Endometrial microvascular endothelial cells (primary cell): ENCODE measurements around the gene MMP12. TPM values are rescaled to one million over a fixed set of nuclear protein-coding genes. Genes with fewer than 3 reads are reported as not detected.
"Not testable (repeated sequence)": the region's sequence is repeated elsewhere in the genome, so short reads cannot be mapped to it uniquely, and the experiment has no call there.

Experiments used
- in situ Hi-C: cut with HindIII; loops from 2 replicates; pipeline ENCODE4 v1.10.0; 2017; ENCODE audit warnings: low sequenced_read_pairs, low pct_unique_long_range_greater_than_20kb; ENCODE audit errors: inconsistent ontology term
- total RNA-seq: library from RNA; depleted of rRNA; stranded (reverse); fragments of >200 nt; gene quantifications from one replicate; pipeline ENCODE4 v1.2.3, GENCODE V29; 2015; ENCODE audit errors: inconsistent ontology term

Gene MMP12
- total RNA-seq: not detected

DNA sequence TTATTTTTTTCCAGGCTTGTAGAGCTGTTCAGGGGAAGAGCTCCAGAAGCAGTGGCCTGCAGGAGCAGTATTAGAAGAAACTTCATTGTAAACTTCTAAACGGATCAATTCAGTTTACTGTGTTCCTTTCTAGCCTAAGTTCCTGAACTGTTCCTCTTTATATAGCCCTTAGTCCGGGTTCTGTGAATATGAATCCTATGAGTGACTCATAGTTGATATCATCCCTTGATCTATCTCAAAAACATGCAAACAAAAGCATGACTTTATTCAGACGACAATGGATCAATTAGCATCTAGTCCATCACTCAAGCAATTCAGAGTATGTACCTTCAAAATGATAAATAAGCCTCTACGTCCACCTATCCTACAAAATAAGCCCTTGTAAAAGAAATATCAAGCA, at the start of gene MMP12:
Gene MMP12 (minus strand): TSS at position 131 of the 400 bp plus-strand sequence. CDS start 45 bp downstream, at position 86.
- in situ Hi-C loops: no loop called here

DNA sequence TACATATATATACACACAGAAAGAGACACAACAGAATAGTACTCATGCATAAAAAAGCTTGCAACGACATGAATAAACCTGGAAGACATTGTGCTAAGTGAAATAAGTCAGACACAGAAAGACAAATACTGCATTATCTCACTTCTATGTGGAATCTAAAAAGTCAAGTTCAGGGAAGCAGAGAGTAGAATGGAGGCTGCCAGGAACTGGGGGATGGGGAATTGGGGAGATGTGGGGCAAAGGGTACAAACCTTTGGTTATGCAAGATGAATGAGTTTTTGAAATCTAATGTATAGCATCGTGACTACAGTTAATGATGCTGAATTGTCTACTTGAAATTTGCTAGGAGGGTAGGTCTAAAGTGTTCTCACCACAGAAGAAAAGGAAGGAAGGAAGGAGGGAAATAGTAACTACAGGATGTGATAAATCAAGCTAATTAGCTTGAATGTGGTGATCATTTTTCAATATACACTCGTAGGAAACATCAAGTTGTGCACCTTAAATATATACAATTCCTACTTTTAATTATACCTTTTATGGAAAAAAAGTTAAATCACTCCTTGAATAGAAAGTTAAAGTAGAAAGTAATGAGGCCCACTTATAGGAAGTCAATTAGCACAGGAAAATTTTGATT, 46.9 kb upstream of the MMP12 start:
- in situ Hi-C loops: no loop called here

DNA sequence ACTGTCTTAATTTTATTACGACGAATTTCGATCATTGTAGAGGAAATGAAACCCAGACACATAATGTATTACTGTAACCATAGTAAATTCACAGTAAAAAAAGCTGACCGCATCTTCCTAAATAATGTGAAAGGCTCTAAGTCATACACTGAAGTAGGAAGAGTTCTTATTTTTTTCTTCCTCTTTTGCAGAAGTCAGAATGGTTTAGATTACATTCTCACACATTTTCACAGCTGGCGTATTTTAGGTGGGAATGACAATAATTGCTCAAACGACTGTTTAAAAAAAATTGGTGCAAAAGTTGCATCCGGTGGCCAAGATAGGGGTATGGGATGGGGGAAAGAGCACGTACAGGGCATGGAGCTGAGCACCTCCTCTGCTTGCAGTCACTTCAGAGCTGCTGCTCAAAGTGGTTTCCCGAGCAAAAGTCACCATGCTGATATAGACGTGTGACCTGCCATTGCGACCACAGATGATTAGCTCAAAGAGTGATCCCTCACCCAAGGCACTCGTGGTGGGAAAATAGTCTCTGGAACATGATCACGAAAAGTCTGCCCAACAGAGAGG, 45.4 kb upstream of the MMP12 start:
- in situ Hi-C loops: no loop called here

DNA sequence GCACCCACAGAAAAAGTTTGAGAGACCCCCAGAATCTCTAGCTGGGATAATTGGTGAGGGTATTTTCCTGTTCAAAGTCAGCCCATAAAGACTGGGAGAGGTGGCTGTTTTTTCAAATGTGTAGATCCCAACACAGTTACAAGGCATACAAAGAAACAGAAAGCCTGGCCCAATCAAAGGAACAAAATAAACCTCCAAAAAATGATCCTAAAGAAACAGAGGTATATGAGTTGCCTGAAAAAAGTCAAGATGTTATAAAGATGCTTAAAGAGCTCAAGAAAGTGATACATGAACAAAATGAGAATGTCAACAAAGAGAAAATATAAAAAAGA, 40.2 kb upstream of the MMP12 start:
- in situ Hi-C loops: no loop called here

DNA sequence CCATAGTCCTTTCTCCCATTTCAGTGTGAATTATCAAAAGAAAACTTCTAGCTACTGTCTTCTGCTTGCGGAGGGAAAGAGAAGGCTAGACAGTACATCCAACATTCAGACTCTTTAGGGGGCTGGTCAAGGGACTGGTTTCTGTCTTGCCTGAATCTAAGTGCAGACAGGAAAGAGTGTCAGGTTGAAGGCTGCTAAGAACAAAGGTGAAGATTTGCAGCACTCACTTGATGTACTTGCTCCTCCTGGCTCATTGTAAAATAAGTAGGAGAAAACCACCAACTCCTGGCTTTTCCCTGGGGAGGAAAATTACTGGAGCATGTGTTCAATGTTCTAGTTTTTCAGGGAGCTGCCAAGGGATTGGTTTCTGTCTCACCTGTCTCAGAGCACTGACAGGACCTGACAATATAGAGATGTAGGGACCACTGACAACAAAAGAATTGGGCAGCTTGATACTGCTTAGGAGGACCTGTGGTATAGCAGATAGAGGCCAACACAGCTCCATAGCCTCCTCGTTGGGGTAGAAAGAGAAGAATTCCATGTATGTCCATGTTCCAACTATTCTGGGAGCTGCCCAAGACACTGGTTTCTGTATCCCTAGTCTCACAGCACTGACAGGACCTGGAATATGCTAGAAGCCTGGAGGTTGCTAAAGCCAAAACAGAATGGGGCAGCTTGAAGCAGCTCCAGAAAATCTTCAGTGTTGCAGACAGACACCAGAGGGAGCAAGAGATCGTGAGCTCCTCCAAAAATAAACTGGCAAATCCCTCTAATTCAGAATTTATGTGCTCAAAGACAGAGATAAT, 39.7 kb upstream of the MMP12 start:
- in situ Hi-C loops: no loop called here

DNA sequence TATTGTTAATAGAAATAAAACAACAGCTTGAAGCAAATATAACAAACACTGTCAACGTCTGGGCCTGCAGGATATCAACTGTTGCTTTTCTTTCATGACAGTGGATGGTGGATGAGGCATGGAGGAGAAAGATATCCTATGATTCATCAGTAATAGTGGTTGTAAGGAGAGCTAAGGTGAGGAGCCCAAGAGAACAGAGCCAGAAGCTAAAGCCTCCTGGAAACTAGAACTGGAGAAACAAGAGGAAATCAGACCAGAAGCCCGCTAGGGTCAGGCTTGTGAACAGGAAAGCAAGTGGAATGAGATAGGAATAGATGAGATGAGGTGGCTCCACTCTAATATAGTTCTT, 37.7 kb upstream of the MMP12 start:
- in situ Hi-C loops: no loop called here

DNA sequence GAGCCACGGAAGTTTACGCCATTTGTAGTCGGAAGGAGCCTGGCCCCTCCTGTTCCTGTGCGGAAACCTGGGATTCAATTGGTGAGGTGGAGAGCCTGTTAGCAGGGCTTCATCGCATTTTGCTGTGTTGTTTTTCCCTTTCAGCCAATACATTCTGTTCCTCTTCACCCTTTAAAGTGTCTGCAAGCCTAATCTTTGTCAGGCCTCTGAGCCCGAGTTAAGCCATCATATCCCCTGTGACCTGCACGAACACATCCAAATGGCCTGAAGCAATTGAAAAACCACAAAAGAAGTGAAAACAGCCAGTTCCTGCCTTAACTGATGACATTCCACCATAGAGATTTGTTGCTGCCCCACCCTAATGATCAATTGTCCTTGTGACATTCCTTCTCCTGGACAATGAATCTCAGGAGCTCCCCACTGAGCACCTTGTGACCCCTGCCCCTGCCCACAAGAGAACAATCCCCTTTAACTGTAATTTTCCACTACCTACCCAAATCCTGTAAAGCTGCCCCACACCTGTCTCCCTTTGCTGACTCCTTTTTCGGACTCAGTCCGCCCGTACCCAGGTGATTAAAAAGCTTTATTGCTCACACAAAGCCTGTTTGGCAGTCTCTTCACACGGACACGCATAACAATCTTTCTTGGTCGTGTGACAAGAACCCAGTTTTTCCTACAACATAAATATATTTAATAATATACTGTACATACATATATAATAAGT, 37.1 kb upstream of the MMP12 start:
- in situ Hi-C loops: no loop called here

DNA sequence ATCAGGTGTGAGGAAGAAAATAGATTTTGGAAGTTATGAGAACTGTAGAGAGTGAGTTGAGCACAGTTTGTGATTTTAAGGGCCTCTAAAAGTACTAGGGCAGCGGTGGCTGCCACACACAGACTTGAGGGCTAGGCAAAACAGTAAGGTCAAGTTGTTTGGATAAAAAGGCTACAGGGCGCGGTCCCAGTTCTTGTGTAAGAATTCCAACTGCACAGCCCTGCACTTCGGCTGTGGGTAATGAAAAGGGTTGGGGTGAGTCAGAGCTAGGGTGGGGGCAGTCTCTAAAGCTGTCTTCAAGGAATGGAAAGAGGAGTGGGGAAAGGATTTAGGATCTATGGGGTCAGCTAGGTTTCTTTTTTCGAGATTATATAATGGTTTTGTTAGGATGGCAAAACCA, 31.1 kb upstream of the MMP12 start:
- in situ Hi-C loops: not testable (repeated sequence)

DNA sequence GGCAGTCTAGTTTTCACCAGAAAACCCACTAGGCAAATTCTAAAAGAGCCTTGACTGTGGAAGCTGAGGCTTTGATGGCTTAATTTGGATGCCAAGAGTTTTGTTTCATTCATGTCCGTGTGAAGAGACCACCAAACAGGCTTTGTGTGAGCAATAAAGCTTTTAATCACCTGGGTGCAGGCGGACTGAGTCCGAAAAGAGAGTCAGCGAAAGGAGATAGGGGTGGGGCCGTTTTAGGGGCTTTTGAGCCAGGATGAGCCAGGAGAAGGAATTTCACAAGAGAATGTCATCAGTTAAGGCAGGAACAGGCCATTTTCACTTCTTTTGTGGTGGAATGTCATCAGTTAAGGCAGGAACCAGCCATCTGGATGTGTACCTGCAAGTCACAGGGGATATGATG, 29.1 kb upstream of the MMP12 start:
- in situ Hi-C loops: not testable (repeated sequence)

DNA sequence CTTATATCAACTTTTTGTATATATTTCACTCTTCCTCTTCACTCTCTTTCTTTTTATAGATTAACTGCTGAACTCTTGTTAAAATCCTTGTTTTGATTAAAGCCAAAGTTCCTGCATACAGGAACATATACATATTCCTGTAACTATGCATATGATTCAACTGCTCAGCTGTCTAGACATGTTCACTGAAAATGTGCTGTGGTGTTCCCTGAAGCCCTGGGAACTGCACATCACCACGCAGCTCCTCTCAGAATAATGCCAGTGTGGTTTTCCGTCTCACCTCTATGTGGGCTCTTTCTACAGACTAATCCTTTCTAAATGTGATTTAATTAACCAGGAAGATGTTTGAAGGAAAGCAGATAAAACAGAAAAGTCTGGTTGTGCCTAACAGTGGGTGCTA, 25.6 kb upstream of the MMP12 start:
- in situ Hi-C loops: no loop called here

DNA sequence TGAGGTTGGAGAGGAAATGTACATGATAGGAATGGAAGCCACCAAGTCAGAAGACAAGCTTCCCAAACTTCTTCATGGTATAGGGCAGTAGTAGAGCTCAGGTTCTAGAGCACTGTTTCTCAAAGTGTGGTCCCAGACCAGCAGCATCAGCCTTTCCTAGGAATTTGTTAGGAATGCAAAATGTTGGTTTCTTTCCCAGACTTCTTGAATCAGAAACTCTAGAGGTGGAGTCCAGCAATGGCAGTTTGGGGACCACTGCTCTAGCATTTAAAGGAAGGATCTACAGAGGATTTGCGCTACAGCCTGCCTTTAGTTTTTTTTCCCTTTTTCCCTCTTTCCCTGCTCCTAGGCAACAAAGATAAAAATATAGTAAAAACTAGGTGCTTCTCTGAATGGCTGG, 17.0 kb upstream of the MMP12 start:
- in situ Hi-C loops: no loop called here

DNA sequence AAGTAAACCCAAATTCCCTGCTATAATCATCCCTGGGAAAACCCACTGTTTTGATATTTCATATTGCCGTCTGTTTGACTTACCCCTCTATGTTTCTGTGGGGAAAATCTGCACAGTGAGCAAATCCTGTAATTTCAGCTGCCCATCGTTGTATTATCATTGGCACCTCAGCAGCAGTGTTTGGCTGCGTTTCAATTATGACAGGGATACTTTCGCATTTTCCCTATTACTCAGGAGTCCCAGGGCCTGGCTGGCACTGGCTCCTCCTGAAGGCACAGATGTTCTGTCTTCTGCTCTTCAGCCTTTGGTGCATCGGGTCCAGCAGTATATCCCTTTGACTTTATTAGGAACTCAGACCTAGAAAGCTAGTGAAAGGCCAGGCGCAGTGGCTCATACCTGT, 12.2 kb upstream of the MMP12 start:
- in situ Hi-C loops: no loop called here

DNA sequence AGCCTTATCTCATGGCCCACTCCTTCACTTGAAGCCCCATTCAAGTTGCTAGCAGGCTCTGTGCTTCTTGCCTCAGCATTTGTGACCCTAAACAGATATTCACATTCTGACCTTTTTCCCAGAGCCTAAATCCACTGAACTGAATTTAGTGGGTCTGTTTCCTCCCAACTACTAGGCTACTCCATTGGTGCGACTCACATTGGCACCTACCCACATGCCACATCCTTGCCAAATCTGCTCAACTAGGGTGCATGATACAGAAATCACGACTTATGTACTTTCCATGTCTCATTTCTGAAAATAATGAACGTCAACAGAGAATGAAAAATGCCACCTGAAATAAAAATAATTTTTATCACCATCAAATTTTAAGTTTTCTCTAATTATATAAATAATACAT, 8.4 kb upstream of the MMP12 start:
- in situ Hi-C loops: no loop called here

DNA sequence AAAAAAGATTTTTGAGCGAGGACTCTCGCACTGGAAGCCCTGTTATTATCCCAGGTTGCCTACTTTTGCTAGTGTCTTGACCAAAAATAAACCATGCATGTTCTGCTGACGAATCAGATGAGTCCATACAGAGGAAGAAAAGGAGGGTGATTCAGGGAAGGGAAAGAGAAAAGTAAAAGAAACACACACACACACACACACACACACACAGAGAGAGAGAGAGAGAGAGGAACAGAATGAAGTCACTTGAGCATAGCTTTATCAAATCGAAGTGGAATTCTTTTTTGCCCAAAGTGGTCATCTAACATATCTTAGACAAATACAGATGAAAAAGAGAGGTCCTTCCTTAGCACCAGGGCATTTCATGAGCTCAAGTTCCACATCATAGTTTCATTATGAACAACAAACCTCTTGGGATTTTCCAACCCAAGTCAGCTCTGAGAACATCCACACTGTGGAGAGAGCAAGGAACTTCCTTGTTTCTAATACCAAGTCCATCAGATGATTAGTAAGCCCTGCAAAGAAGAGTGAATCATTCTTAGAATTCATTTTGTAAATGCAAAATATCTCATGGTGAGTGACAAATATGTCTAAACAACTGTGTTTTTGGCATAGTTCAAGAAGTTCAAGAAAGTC, 7.7 kb upstream of the MMP12 start:
- in situ Hi-C loops: no loop called here

DNA sequence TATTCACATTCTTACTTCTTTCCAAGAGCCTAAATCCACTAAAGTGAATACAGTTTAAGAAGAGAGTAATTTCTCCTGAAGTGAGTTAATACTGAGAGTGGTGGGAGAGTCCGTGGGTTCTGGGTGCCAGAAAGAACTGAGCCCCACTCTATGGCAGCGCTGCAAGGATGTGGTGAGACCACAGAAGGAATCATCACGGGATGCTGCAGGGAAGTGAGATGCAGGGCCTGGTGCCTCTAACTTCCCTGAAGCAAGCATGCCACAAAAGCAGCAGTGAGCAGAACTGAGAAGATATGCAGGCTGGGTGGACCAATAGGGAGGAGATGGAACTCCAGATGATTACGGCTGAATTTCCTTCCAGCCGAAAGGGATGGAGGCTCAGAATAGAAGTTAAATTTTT, 5.0 kb upstream of the MMP12 start:
- in situ Hi-C loops: no loop called here

DNA sequence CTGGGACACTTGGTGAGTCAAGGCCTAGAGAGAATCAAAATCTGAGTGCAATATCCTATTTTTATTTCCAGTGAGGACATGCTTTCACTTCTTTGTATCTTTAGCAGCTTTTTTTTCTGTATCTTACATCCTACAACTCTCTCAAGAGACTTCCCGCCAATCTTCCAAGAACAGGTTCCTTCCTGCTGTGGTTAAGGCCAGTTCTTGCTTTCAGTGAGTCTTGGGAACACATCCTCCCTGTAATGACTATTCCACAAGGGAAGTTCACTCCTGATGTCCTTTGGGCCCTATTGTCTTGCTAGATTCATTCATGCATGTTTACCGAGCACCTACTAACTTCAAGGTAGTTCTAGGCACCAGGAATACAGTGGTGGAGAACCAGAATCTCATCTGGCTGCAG, 3.8 kb upstream of the MMP12 start:
- in situ Hi-C loops: no loop called here

DNA sequence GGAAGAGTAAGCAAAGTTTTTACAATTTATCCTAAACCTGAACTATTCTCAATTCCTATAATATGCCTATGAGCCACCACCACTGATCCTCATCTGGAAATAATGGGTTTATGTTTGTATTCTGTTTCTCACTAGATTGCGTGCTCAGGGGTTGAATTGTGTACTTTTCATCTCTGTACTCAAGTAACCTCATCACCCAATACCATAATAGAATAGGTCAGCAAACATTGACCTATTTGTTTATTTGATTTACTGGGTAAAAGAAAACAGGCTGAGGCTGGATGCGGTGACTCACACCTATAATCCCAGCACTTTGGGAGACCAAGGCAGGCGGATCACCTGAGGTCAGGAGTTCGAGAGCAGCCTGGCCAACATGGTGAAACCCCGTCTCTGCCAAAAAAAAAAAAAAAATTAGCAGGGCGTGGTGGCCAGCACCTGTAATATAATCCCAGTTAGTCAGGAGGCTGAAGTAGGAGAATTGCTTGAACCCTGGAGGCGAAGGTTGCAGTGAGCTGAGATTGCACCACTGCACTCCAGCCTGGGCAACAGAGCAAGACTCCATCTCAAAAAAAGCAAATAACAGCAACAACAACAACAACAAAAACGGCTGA, 5.3 kb downstream of the MMP12 start:
- in situ Hi-C loops: not testable (repeated sequence)

DNA sequence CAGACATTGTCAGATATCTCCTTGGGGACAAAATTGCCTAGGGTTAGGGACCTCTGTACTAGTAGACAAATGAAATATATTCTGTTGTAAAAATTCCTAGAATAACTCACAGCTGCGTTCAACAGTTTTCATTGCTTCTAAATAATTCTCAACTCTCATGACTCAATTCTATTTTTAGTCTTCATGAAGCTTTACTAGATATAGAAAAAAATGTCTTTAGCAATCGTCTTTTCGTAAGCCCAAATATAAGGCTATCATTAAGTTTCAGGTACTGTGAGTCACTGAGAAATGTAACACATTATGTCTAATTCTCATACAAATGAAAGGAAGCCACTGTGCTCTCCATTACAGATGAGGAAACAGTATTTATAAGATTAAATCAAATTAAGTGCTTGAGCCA, 6.4 kb downstream of the MMP12 start:
- in situ Hi-C loops: no loop called here

DNA sequence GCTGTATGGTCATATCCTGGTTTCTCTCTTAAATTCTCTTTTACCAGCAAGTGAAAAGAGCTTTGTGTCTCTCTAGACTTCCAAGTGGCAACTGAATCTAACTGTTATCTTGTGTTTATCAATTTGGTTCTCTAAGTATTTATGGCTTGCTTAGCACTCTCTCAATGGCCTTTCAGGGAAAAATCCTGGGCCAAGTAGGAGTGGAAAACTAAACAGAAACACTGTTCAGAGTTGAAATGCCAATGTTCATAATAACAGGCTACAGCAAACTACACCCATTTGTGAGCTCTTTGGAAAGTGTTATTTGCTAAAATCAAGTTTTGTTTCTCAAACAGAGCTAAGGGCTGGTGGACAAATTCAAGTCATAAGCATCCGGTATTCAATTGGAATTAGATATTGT, 10.1 kb downstream of the MMP12 start:
- in situ Hi-C loops: no loop called here
